ENCODE data around the gene WDR64. TPM values are rescaled to one million over a fixed set of nuclear protein-coding genes. Genes with fewer than 3 reads are reported as not detected.
"Not testable (repeated sequence)": the region's sequence is repeated elsewhere in the genome, so short reads cannot be mapped to it uniquely, and the experiment has no call there.

WDR64 gene
- total RNA-seq, 5 donors from 2014 or later (not counting 1 experiment from before 2014, with no cell fraction given): 0.13 to 0.48 (median 0.26) TPM; not detected in 1

DNA sequence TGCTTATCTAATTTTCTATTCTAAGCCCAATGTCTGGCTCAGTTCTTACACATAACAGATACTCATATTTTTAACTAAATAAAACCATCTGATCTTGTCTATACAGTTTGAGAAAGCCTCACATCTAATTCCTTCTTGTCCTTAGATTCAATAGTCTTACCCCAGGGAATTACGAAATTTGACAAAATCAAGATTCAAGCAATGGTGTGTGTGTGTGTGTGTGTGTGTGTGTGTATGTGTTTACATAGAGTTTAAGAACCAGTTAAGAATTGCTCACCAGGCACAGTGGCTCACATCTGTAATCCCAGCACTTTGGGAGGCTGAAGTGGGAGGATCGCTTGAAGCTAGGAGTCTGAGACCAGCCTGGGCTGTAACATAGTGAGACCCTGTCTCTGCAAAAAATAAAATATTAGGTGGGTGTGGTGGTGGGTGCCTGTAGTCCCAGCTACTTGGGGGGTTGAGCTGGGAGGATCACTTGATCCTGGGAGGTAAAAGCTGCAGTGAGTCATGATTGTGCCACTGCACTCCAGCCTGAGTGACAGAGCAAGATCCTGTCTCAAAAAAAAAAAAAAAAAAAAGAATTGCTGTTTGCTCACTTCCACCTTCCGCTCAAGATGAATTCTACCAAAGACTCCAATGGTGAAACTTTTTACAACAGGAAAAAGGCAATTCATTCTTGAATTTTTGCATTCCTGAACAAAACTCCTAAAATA lies 6.2 kb downstream of the WDR64 start:
- no peak overlapping the region for H3K4me3 ChIP-seq (ENCODE audit: control insufficient read depth in 1 of 2, extremely low read depth in 1 of 2, low read length in 1 of 2)
- ChIA-PET POLR2A (no interaction called here), CTCF (interaction anchor here in 1 of 2 donors (0.9 kb wide), 1 partner anchor 19 kb away, joined by 4 read pairs; no protein-coding TSS in a partner anchor)
- no CpG with 5 or more reads among the region's 3 CpGs for WGBS (ENCODE audit: insufficient coverage)
- peaks cover 2% of the 10 kb centered on the region for H3K36me3 Mint-ChIP-seq
- ATAC-seq (replicated peaks in 1 of 4) (no peak), DNase-seq (no peak)
- no peaks in the 10 kb centered on the region for H3K27me3 ChIP-seq (replicated peaks in 1 of 2; ENCODE audit: control insufficient read depth in 2 of 2, extremely low read depth in 1 of 2, insufficient read depth in 2 of 2, low read length in 1 of 2)
- peaks cover 5 to 16% of the 10 kb centered on the region in 2 donors for H3K27me3 Mint-ChIP-seq
- H3K27ac Mint-ChIP-seq: no peak overlapping the region
- no peaks in the 10 kb centered on the region for H3K4me1 ChIP-seq (ENCODE audit: control insufficient read depth in 1 of 2, extremely low read depth in 1 of 2, insufficient read depth in 2 of 2, low read length in 2 of 2)
- H3K36me3 ChIP-seq (ENCODE audit: control insufficient read depth in 2 of 2, extremely low read depth in 1 of 2, insufficient read depth in 1 of 2, low read length in 1 of 2): no peaks in the 10 kb centered on the region
- H3K4me3 Mint-ChIP-seq: no peak overlapping the region
- H3K9me3 ChIP-seq: no peaks in the 10 kb centered on the region
- no peaks in the 10 kb centered on the region for H3K4me1 Mint-ChIP-seq
- no peaks in the 10 kb centered on the region for H3K9me3 Mint-ChIP-seq
- no peak overlapping the region for H3K27ac ChIP-seq (ENCODE audit: low read length)

DNA sequence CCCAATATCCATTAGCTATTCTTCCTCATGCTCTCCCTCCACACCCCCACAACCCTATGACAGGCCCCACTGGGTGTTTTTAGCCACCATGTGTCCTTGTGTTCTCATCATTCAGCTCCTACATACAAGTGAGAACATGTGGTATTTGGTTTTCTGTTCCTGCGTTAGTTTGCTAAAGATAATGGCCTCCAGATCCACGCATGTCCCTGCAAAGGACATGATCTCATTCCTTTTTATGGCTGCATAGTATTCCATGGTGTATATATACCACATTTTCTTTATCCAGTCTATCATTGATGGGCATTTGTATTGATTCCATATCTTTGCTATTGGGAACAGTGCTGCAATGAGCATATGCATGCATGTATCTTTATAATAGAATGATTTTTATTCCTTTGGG lies 6.9 kb downstream of the WDR64 start:
- H3K27me3 ChIP-seq (replicated peaks in 1 of 2; ENCODE audit: control insufficient read depth in 2 of 2, extremely low read depth in 1 of 2, insufficient read depth in 2 of 2, low read length in 1 of 2); DNase-seq; POLR2A ChIA-PET; H3K36me3 Mint-ChIP-seq; H3K4me3 Mint-ChIP-seq; ATAC-seq (replicated peaks in 1 of 4); H3K27ac ChIP-seq (ENCODE audit: low read length); H3K9me3 ChIP-seq; H3K9me3 Mint-ChIP-seq; H3K4me1 Mint-ChIP-seq; H3K36me3 ChIP-seq (ENCODE audit: control insufficient read depth in 2 of 2, extremely low read depth in 1 of 2, insufficient read depth in 1 of 2, low read length in 1 of 2); H3K4me1 ChIP-seq (ENCODE audit: control insufficient read depth in 1 of 2, extremely low read depth in 1 of 2, insufficient read depth in 2 of 2, low read length in 2 of 2); H3K27ac Mint-ChIP-seq; CTCF ChIA-PET; H3K4me3 ChIP-seq (ENCODE audit: control insufficient read depth in 1 of 2, extremely low read depth in 1 of 2, low read length in 1 of 2): not testable (repeated sequence)
- peaks cover 5 to 19% of the 10 kb centered on the region in 2 donors for H3K27me3 Mint-ChIP-seq
- WGBS (ENCODE audit: insufficient coverage): no CpG with 5 or more reads among the region's 2 CpGs

DNA sequence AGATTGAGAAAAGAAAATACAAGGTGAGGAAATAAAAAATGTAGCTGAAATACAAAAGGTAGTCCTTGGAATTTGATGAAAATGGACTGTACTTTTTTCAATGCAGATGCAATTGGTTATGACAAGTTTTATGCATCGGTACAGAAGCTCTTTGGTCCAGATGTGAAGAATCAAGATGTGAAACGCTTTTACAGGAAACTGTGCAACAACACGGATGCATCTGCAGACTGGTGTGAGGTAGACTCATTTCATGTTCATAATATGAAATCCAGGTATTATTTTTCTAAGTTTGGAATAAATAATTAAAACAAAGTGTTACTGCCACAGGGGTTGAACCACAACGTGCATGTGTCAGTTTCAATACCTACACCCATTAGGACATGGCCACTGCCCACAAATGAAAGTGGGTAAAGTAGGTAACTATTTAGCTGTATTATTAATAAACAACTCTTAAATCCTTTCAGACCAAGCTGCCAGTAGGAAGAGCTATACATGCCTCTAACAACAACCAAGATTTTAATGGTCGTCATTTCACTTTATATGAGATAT lies 8.4 kb downstream of the WDR64 start:
- Histone ChIP-seq H3K4me1 (ENCODE audit: control insufficient read depth in 1 of 2, extremely low read depth in 1 of 2, insufficient read depth in 2 of 2, low read length in 2 of 2) (no peaks in the 10 kb centered on the region), H3K4me3 (ENCODE audit: control insufficient read depth in 1 of 2, extremely low read depth in 1 of 2, low read length in 1 of 2) (no peak overlapping the region), H3K27me3 (replicated peaks in 1 of 2; ENCODE audit: control insufficient read depth in 2 of 2, extremely low read depth in 1 of 2, insufficient read depth in 2 of 2, low read length in 1 of 2) (no peaks in the 10 kb centered on the region), H3K27ac (ENCODE audit: low read length) (no peak overlapping the region), H3K36me3 (ENCODE audit: control insufficient read depth in 2 of 2, extremely low read depth in 1 of 2, insufficient read depth in 1 of 2, low read length in 1 of 2) (no peaks in the 10 kb centered on the region), H3K9me3 (no peaks in the 10 kb centered on the region)
- no peak for ATAC-seq (replicated peaks in 1 of 4)
- no peak for DNase-seq
- Mint-ChIP-seq H3K27ac (no peak overlapping the region), H3K9me3 (no peaks in the 10 kb centered on the region), H3K27me3 (peaks cover 5 to 13% of the 10 kb centered on the region in 2 donors), H3K4me1 (no peaks in the 10 kb centered on the region), H3K4me3 (no peak overlapping the region), H3K36me3 (peaks cover 2% of the 10 kb centered on the region)
- POLR2A ChIA-PET: interaction anchor here in 1 of 2 donors (0.6 kb wide), 1 partner anchor 18 kb away, joined by 8 read pairs; no protein-coding TSS in a partner anchor
- CTCF ChIA-PET: interaction anchor here in 1 of 2 donors (0.6 kb wide), 1 partner anchor 8 kb away, joined by 3 read pairs; no protein-coding TSS in a partner anchor
- 71% methylated on average over 1 of the region's 5 CpGs for WGBS (ENCODE audit: insufficient coverage)

DNA sequence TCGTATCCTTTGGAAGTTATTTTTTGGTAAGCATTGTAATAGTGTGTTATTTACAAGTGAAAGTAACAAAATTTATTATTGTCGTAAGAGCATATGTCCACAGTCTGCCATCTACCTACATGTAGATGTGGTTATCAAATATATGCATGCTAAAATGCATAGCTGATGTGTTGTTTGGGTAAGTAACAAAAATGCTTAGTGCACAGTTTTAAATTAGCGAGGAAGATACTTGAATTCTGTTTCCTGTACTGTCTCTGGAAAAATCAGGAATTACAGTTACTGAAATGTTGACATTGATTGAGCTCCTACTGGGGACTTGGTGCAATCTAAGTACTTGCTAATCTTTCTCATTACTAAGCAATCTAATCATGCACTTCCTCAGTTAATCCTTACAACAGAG lies 14.3 kb downstream of the WDR64 start:
- Histone ChIP-seq H3K9me3 (no peaks in the 10 kb centered on the region), H3K27ac (ENCODE audit: low read length) (no peak overlapping the region), H3K4me3 (ENCODE audit: control insufficient read depth in 1 of 2, extremely low read depth in 1 of 2, low read length in 1 of 2) (no peak overlapping the region), H3K36me3 (ENCODE audit: control insufficient read depth in 2 of 2, extremely low read depth in 1 of 2, insufficient read depth in 1 of 2, low read length in 1 of 2) (no peaks in the 10 kb centered on the region), H3K4me1 (ENCODE audit: control insufficient read depth in 1 of 2, extremely low read depth in 1 of 2, insufficient read depth in 2 of 2, low read length in 2 of 2) (no peaks in the 10 kb centered on the region), H3K27me3 (replicated peaks in 1 of 2; ENCODE audit: control insufficient read depth in 2 of 2, extremely low read depth in 1 of 2, insufficient read depth in 2 of 2, low read length in 1 of 2) (peaks cover 0 to 5% of the 10 kb centered on the region in 2 experiments)
- WGBS (ENCODE audit: insufficient coverage): 100% methylated on average over 1 of the region's 3 CpGs
- Mint-ChIP-seq H3K9me3 (no peaks in the 10 kb centered on the region), H3K4me1 (no peaks in the 10 kb centered on the region), H3K36me3 (no peaks in the 10 kb centered on the region), H3K27me3 (peaks cover 0 to 7% of the 10 kb centered on the region in 2 donors), H3K27ac (no peak overlapping the region), H3K4me3 (no peak overlapping the region)
- DNase-seq (no peak), ATAC-seq (replicated peaks in 1 of 4) (no peak)
- CTCF ChIA-PET: interaction anchor here in 1 of 2 donors (0.9 kb wide), 1 partner anchor 8 kb away, joined by 3 read pairs; no protein-coding TSS in a partner anchor
- POLR2A ChIA-PET: no interaction called here

DNA sequence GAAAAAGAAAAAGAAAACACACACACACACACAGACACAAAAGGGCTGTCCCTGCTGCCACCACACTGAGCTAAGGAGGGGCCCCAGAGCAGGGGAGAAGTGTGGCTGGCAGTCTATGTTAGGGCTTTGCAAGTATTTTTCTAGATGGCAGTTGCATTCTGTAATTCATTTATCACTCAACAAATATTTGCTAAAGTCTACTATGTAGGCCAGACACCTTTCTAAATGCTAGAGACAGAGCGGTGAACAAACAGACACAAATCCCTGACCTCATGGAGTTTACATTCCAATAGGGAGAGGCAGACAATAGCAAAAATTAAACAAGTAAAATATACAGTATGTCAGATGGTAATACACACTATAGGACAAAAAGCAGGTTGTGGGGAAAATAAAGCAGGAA lies 20.2 kb downstream of the WDR64 start:
- H3K9me3 Mint-ChIP-seq: no peaks in the 10 kb centered on the region
- ChIA-PET POLR2A (interaction anchor here in 1 of 2 donors (0.7 kb wide), 1 partner anchor 335 kb away, joined by 3 read pairs; no protein-coding TSS in a partner anchor), CTCF (interaction anchor here in 1 of 2 donors (0.6 kb wide), 1 partner anchor 45 kb away, joined by 3 read pairs; no protein-coding TSS in a partner anchor)
- peaks cover 10 to 14% (median 12%) of the 10 kb centered on the region in 3 donors for H3K4me1 Mint-ChIP-seq
- Histone ChIP-seq H3K4me3 (ENCODE audit: control insufficient read depth in 1 of 2, extremely low read depth in 1 of 2, low read length in 1 of 2) (no peak overlapping the region), H3K27me3 (replicated peaks in 1 of 2; ENCODE audit: control insufficient read depth in 2 of 2, extremely low read depth in 1 of 2, insufficient read depth in 2 of 2, low read length in 1 of 2) (peaks cover 0 to 5% of the 10 kb centered on the region in 2 experiments), H3K36me3 (ENCODE audit: control insufficient read depth in 2 of 2, extremely low read depth in 1 of 2, insufficient read depth in 1 of 2, low read length in 1 of 2) (no peaks in the 10 kb centered on the region), H3K4me1 (ENCODE audit: control insufficient read depth in 1 of 2, extremely low read depth in 1 of 2, insufficient read depth in 2 of 2, low read length in 2 of 2) (peaks cover 8 to 14% of the 10 kb centered on the region in 2 experiments), H3K27ac (ENCODE audit: low read length) (no peak overlapping the region), H3K9me3 (no peaks in the 10 kb centered on the region)
- H3K27ac Mint-ChIP-seq: no peak overlapping the region
- DNase-seq (no peak), ATAC-seq (replicated peaks in 1 of 4) (no peak)
- no peaks in the 10 kb centered on the region for H3K36me3 Mint-ChIP-seq
- H3K4me3 Mint-ChIP-seq: no peak overlapping the region
- no CpG with 5 or more reads among the region's 1 CpG for WGBS (ENCODE audit: insufficient coverage)
- peaks cover 0 to 5% of the 10 kb centered on the region in 2 donors for H3K27me3 Mint-ChIP-seq

DNA sequence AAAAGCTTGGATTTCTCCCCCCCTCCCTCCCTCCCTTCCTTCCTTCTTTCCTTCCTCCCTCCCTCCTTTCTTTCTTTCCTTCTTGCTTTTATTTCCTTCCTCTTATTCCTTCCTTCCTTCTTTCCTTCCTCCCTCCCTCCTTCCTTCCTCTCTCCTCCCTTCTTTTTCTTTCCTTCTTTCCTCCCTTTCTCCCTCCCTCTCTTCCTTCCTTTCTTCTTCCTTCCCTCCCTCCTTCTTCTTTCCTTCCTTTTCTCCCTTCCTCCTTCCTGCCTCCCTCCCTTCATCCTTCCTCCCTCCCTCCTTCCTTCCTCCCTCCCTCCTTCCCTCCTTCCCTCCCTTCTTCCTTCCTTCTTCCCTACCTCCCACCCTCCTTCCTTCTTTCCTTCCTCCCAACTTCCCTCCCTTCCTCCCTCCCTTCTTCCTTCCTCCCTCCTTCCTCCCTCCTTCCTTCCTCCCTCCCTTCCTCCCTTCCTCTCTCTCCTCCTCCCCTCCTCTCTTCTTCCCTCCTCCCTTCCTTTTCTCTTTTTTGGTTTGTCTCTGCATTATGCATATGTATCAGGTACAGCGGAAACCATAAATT lies 22.8 kb downstream of the WDR64 start:
- no peak for DNase-seq
- Histone ChIP-seq H3K27me3 (replicated peaks in 1 of 2; ENCODE audit: control insufficient read depth in 2 of 2, extremely low read depth in 1 of 2, insufficient read depth in 2 of 2, low read length in 1 of 2) (peaks cover 0 to 5% of the 10 kb centered on the region in 2 experiments), H3K4me3 (ENCODE audit: control insufficient read depth in 1 of 2, extremely low read depth in 1 of 2, low read length in 1 of 2) (no peak overlapping the region), H3K9me3 (no peaks in the 10 kb centered on the region), H3K4me1 (ENCODE audit: control insufficient read depth in 1 of 2, extremely low read depth in 1 of 2, insufficient read depth in 2 of 2, low read length in 2 of 2) (peaks cover 9 to 26% of the 10 kb centered on the region in 2 experiments), H3K27ac (ENCODE audit: low read length) (peak overlapping the region; percentile 6), H3K36me3 (ENCODE audit: control insufficient read depth in 2 of 2, extremely low read depth in 1 of 2, insufficient read depth in 1 of 2, low read length in 1 of 2) (no peaks in the 10 kb centered on the region)
- ChIA-PET CTCF (interaction anchor here in 1 of 2 donors (1.0 kb wide), 1 partner anchor 9 kb away, joined by 3 read pairs; no protein-coding TSS in a partner anchor), POLR2A (interaction anchor here in 1 of 2 donors (1.1 kb wide), 1 partner anchor 34 kb away, joined by 3 read pairs; no protein-coding TSS in a partner anchor)
- Mint-ChIP-seq H3K4me3 (no peak overlapping the region), H3K27me3 (peaks cover 0 to 4% of the 10 kb centered on the region in 2 donors), H3K9me3 (no peaks in the 10 kb centered on the region), H3K36me3 (no peaks in the 10 kb centered on the region), H3K27ac (peak overlapping the region; percentile 31 to 44), H3K4me1 (peaks cover 22 to 23% (median 22%) of the 10 kb centered on the region in 3 donors)
- ATAC-seq (replicated peaks in 1 of 4): no peak
- no CpG with 5 or more reads among the region's 1 CpG for WGBS (ENCODE audit: insufficient coverage)

Measured in T-cell (primary cell).